ENCODE measurements around the gene ECE1. TPM values are rescaled to one million over a fixed set of nuclear protein-coding genes. Genes with fewer than 3 reads are reported as not detected.

Gene ECE1
- total RNA-seq, 1 donor: 32.6 TPM

GRCh38 chr1:21295545-21295944, 5.3 kb upstream of the ECE1 start:
- H3K4me3 ChIP-seq (ENCODE audit: insufficient read depth, low read length): no peak overlapping the region
- H3K9me3 ChIP-seq (ENCODE audit: low read depth, low read length): no peaks in the 10 kb centered on the region
- H4K20me1 ChIP-seq (ENCODE audit: insufficient read depth, low read length): peaks cover 8% of the 10 kb centered on the region
- no peaks in the 10 kb centered on the region for H3K27me3 ChIP-seq (ENCODE audit: insufficient read depth, low read length)
- no peak overlapping the region for H3K27ac ChIP-seq (ENCODE audit: low read depth, low read length)
- DNase-seq (ENCODE audit: insufficient read length, low spot score, missing footprints): no peak
- no peak overlapping the region for H3K4me2 ChIP-seq (ENCODE audit: insufficient read depth, low read length)
- TF ChIP-seq, protein P1, sequence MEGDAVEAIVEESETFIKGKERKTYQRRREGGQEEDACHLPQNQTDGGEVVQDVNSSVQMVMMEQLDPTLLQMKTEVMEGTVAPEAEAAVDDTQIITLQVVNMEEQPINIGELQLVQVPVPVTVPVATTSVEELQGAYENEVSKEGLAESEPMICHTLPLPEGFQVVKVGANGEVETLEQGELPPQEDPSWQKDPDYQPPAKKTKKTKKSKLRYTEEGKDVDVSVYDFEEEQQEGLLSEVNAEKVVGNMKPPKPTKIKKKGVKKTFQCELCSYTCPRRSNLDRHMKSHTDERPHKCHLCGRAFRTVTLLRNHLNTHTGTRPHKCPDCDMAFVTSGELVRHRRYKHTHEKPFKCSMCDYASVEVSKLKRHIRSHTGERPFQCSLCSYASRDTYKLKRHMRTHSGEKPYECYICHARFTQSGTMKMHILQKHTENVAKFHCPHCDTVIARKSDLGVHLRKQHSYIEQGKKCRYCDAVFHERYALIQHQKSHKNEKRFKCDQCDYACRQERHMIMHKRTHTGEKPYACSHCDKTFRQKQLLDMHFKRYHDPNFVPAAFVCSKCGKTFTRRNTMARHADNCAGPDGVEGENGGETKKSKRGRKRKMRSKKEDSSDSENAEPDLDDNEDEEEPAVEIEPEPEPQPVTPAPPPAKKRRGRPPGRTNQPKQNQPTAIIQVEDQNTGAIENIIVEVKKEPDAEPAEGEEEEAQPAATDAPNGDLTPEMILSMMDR (IDR thresholded peaks at IDR 0.05; ENCODE audit: extremely low read depth, low read depth, low read length): no peak
- H3K36me3 ChIP-seq (ENCODE audit: insufficient read depth, low read length): no peaks in the 10 kb centered on the region
- H2AFZ ChIP-seq (ENCODE audit: low read length): no peak overlapping the region
- peaks cover 18% of the 10 kb centered on the region for H3K4me1 ChIP-seq (ENCODE audit: insufficient read depth, low read length)
- H3K79me2 ChIP-seq (ENCODE audit: insufficient read depth, low read length): no peaks in the 10 kb centered on the region

GRCh38 chr1:21295002-21295401, 4.7 kb upstream of the ECE1 start:
- Histone ChIP-seq H3K79me2 (ENCODE audit: insufficient read depth, low read length) (no peaks in the 10 kb centered on the region), H3K9me3 (ENCODE audit: low read depth, low read length) (no peaks in the 10 kb centered on the region), H3K4me3 (ENCODE audit: insufficient read depth, low read length) (no peak overlapping the region), H2AFZ (ENCODE audit: low read length) (no peak overlapping the region), H3K4me2 (ENCODE audit: insufficient read depth, low read length) (no peak overlapping the region), H4K20me1 (ENCODE audit: insufficient read depth, low read length) (peaks cover 5% of the 10 kb centered on the region), H3K36me3 (ENCODE audit: insufficient read depth, low read length) (no peaks in the 10 kb centered on the region), H3K27me3 (ENCODE audit: insufficient read depth, low read length) (no peaks in the 10 kb centered on the region), H3K4me1 (ENCODE audit: insufficient read depth, low read length) (peaks cover 18% of the 10 kb centered on the region), H3K27ac (ENCODE audit: low read depth, low read length) (no peak overlapping the region)
- no peak for DNase-seq (ENCODE audit: insufficient read length, low spot score, missing footprints)
- TF ChIP-seq, protein P1 (IDR thresholded peaks at IDR 0.05; ENCODE audit: extremely low read depth, low read depth, low read length): no peak

- H3K4me2 ChIP-seq (ENCODE audit: insufficient read depth, low read length): no peak overlapping the region
- no peak overlapping the region for H3K4me3 ChIP-seq (ENCODE audit: insufficient read depth, low read length)
- no peak for DNase-seq (ENCODE audit: insufficient read length, low spot score, missing footprints)
- no peaks in the 10 kb centered on the region for H3K27me3 ChIP-seq (ENCODE audit: insufficient read depth, low read length)
- no peaks in the 10 kb centered on the region for H3K9me3 ChIP-seq (ENCODE audit: low read depth, low read length)
- peaks cover 19% of the 10 kb centered on the region for H3K4me1 ChIP-seq (ENCODE audit: insufficient read depth, low read length)
- no peaks in the 10 kb centered on the region for H3K36me3 ChIP-seq (ENCODE audit: insufficient read depth, low read length)
- H2AFZ ChIP-seq (ENCODE audit: low read length): no peak overlapping the region
- no peaks in the 10 kb centered on the region for H3K79me2 ChIP-seq (ENCODE audit: insufficient read depth, low read length)
- no peak overlapping the region for H3K27ac ChIP-seq (ENCODE audit: low read depth, low read length)
- TF ChIP-seq, protein P1 (IDR thresholded peaks at IDR 0.05; ENCODE audit: extremely low read depth, low read depth, low read length): no peak
- H4K20me1 ChIP-seq (ENCODE audit: insufficient read depth, low read length): peaks cover 4% of the 10 kb centered on the region
Observed at GRCh38 chr1:21294266-21294989, 4.2 kb upstream of the ECE1 start.

GRCh38 chr1:21293537-21294265, 3.4 kb upstream of the ECE1 start:
- Histone ChIP-seq H3K4me1 (ENCODE audit: insufficient read depth, low read length) (peaks cover 19% of the 10 kb centered on the region), H3K27me3 (ENCODE audit: insufficient read depth, low read length) (no peaks in the 10 kb centered on the region), H3K27ac (ENCODE audit: low read depth, low read length) (no peak overlapping the region), H3K4me3 (ENCODE audit: insufficient read depth, low read length) (no peak overlapping the region), H3K4me2 (ENCODE audit: insufficient read depth, low read length) (no peak overlapping the region), H4K20me1 (ENCODE audit: insufficient read depth, low read length) (peaks cover 4% of the 10 kb centered on the region), H3K79me2 (ENCODE audit: insufficient read depth, low read length) (peaks cover 6% of the 10 kb centered on the region), H3K9me3 (ENCODE audit: low read depth, low read length) (no peaks in the 10 kb centered on the region), H3K36me3 (ENCODE audit: insufficient read depth, low read length) (no peaks in the 10 kb centered on the region), H2AFZ (ENCODE audit: low read length) (no peak overlapping the region)
- TF ChIP-seq, protein P1 (IDR thresholded peaks at IDR 0.05; ENCODE audit: extremely low read depth, low read depth, low read length): no peak
- DNase-seq (ENCODE audit: insufficient read length, low spot score, missing footprints): no peak
